ENCODE data around the gene TMC6.
"Not testable (repeated sequence)": the region's sequence is repeated elsewhere in the genome, so short reads cannot be mapped to it uniquely, and the experiment has no call there.

TMC6 gene

GRCh38 chr17:78107976-78108725 lies 20.4 kb downstream of the TMC6 start:
- no peak for DNase-seq

GRCh38 chr17:78107457-78107856 lies 21.1 kb downstream of the TMC6 start:
- no peak for DNase-seq

- DNase-seq: no peak
These were observed 22.3 kb downstream of the TMC6 start for GRCh38 chr17:78106211-78106610.

DNA sequence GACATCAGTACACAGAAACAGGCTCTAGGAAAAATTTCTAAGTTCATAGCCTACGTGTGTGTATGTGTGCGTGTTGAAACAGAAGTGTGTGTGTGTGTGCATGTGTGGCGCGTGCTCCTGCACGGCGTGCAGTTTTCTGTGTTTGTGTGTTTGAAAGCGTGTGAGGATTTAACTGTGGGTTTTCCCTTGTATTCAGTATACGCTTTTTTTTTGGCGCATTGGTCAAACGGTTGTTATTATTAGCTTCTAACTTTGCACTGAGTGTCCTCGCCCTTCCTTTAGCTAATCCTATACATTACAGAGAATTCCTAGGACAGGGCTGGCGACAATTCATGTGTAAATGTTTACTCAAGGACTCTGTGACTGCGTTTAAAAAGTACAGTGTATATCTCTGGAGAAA lies 23.0 kb downstream of the TMC6 start:
- no peak for DNase-seq

GRCh38 chr17:78105101-78105500 lies 23.5 kb downstream of the TMC6 start:
- no peak for DNase-seq

DNA sequence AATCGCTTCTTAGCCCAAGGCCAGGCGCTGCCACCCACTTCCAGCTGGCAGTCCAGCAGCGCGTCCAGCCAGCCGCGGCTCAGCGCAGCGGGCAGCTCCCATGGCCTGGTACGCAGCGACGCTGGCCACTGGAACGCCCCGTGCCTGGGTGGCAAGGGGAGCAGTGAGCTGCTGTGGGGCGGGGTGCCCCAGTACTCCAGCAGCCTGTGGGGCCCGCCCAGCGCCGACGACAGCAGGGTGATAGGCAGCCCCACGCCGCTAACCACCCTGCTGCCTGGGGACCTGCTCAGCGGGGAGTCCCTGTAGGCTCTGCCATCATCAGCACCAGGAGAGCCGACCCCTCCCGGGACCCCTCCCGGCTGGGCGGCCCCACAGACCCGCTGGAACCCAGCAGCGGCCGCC lies 24.0 kb downstream of the TMC6 start:
- DNase-seq: no peak

GRCh38 chr17:78103311-78103710 lies 25.2 kb downstream of the TMC6 start:
- DNase-seq: no peak

DNA sequence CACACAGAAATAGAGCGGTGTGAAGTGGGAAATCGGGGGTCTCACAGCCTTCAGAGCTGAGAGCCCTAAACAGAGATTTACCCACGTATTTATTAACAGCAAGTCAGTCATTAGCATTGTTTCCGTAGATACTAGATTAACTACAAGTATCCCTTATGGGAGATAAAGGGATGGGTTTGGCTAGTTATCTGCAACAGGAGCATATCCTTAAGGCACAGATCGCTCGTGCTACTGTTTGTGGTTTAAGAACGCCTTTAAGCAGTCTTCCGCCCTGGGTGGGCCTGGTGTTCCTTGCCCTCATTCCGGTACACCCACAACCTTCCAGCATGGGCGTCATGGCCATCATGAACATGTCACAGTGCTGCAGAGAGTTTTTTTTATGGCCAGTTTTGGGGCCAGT lies 27.0 kb downstream of the TMC6 start:
- DNase-seq: no peak

- no peak for DNase-seq
These were observed 27.4 kb downstream of the TMC6 start for GRCh38 chr17:78101112-78101511.

DNA sequence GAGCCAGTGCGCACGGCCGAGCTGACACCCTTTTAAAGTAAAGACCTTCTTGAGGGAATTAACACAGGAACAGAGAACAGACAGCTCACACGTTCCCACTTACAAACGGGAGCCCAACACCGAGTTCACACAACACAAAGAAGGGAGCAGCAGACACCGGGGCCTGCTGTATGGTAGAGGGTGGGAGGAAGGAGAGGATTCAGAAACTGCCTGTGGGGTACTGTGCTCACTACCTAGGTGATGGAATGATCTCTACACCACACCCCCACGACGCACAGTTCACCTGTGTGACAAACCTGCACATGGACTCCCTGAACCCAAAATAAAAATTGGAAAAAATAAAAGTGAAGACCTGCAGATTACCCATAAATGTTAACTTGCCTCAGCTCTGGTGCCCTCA lies 32.5 kb downstream of the TMC6 start:
- no peak for DNase-seq

GRCh38 chr17:78095035-78095434 lies 33.5 kb downstream of the TMC6 start:
- no peak for DNase-seq

- no peak for DNase-seq
These were observed 35.7 kb downstream of the TMC6 start for GRCh38 chr17:78092794-78093324.

DNA sequence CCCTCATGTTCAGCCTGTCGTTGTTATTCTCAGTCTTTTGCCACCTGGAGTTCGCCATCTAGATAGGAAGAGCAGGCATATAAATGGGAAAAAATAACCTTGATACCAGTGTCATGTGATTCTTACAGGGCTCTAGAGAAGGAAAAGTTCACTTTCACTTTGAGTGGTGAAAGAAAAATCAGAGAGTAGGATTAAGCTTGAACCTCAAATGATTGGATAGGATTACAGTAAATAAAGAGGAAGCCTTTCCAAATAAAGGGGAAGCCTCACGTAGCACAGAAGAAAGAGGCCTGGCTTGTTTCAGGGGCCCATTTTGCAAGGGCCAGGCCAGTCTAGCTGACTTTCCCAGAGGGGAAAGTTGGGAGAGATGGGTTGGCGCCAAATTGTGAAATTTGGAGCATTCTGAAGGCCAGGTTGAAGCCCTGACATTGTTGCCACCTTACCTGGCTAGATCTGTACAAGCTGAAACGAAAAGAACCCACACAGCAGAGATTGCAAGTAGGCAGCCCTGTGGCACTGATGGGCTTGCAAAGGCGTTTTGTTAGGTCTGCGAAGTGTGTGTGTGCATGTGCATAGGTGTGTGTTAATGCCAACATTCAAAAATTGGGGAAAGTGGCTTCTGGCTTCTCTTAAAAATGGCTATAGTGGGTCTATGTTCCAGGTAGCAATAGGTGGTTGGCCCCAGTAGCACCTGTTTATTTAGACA lies 38.8 kb downstream of the TMC6 start:
- no peak for DNase-seq

DNA sequence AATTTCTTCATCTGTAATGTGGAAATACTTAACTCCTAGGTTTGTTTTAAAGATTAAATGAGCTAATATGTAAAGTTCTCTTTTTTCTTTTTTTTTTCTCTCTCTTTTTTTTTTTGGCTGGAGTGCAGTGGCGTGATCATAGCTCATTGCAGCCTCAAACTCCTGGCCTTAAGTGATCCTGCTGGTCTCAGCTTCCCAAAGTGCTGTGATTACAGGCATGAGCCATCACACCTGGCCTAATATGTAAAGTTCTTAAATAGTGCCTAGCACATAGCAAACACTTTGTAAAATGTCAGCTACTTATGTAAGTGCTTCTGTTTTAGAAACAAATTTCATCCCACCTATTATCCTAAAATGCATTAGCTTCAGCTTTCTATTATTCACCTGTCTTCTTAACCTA lies 40.0 kb downstream of the TMC6 start:
- DNase-seq: no peak

DNA sequence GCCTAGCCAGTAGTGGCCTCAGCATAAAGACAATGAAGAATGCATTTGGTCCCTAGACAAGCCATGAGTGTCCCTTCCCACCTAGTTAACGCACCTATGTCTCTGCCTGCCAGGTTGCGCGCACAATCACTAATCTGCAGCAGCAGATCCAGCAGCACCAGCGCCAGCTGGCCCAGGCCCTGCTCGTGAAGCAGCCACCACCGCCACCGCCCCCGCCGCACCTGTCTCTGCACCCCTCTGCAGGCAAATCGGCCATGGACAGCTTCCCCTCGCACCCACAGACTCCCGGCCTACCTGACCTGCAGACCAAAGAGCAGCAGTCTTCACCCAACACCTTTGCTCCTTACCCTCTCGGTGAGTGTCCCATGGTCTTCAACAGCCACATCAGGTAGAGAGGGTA lies 41.8 kb downstream of the TMC6 start:
- no peak for DNase-seq

- no peak for DNase-seq
These were observed 45.6 kb downstream of the TMC6 start for GRCh38 chr17:78082988-78083387.

GRCh38 chr17:78082355-78082872 lies 46.1 kb downstream of the TMC6 start:
- not testable (repeated sequence) for DNase-seq

DNA sequence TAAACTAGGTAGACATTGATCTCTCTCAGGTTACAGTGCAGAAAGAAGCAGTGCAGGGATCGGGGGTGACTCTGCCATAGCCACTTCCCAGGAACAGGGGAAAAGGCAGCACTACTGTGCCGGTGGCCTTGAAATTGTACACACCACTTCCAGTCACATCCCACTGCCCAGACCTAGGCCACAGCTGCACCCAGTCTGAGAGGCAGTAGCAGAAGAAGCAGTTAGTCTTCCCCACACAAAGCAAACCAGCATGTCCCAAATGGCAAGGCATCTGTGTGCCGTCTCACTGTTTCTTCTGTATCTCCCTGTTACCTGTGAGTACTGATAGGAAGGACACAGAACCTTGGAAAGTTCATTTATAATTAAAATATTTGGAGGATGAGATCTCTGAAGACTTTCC lies 47.0 kb downstream of the TMC6 start:
- no peak for DNase-seq

GRCh38 chr17:78079253-78079652 lies 49.3 kb downstream of the TMC6 start:
- DNase-seq: no peak

- DNase-seq: no peak
These were observed 53.0 kb downstream of the TMC6 start for GRCh38 chr17:78075545-78075944.

DNA sequence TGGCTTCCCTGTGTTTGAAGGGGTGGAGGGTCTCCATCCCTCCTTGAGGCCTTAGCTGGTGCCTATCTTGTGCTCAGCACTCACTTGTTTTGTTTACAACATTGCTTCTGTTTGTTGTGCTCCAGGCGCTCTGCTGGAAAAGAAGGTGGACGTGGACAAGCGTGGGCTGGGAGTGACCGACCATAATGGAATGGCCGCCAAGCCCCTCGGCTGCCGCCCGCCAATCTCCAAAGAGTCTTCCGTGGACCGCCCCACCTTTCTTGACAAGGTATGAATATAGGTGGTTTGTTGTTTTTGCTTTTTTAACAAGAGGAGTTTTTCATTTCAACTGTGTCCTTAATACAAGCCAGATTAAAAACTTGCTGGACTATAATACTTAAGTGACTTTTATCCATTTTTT lies 53.5 kb downstream of the TMC6 start:
- DNase-seq: no peak

GRCh38 chr17:78072961-78073360 lies 55.6 kb downstream of the TMC6 start:
- no peak for DNase-seq

- DNase-seq: no peak
These were observed 58.9 kb downstream of the TMC6 start for GRCh38 chr17:78069695-78070094.

DNA sequence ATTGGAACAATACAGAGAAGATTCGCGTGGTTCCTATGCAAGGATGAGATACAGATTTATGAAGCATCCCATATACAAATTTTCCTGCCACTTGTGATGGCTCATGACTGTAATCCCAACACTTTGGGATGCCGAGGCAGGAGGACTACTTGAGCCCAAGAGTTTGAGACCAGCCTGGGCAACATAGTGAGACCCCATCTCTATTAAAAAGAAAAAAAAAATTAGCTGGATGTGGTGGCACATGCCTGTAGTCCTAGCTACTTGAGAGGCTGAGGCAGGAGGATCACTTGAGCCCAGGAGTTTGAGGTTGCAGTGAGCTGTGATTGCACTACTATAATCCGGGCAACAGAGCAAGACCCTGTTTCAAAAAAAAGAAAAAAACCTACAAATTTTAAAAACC lies 61.6 kb downstream of the TMC6 start:
- not testable (repeated sequence) for DNase-seq

Measured in GDM1 (cell line).